Spleen (tissue), 11 donors: ENCODE measurements around the gene PIP5KL1. TPM values are rescaled to one million over a fixed set of nuclear protein-coding genes. Genes with fewer than 3 reads are reported as not detected.
"Not testable (repeated sequence)": the region's sequence is repeated elsewhere in the genome, so short reads cannot be mapped to it uniquely, and the experiment has no call there.

Experiments
- DNase-seq: peaks from one replicate; pipeline ENCODE4 v3.0.0-alpha.2; 2020
- H3K27ac ChIP-seq, 8 donors: fragments of 200-600 bp; sonication (generic) in 7 of 8; 1 replicate in 4 of 8; 2 replicates in 4 of 8; pipeline versions ENCODE4 v1.5.0 to v1.8.0; 2016 to 2021; ENCODE audit warnings: inconsistent platforms in 4 of 8, mild to moderate bottlenecking in 4 of 8, moderate library complexity in 1 of 8
- H3K27me3 ChIP-seq, 7 donors: fragments of 200-600 bp; sonication (generic) in 6 of 7; replicated peaks in 1 of 7; 1 replicate in 4 of 7; 2 replicates in 3 of 7; pipeline versions ENCODE4 v1.5.0 to v1.8.0; 2016 to 2021; ENCODE audit warnings: inconsistent platforms in 3 of 7, mild to moderate bottlenecking in 1 of 7
- H3K36me3 ChIP-seq, 6 donors: fragments of 200-600 bp; sonication (generic) in 5 of 6; 1 replicate in 4 of 6; 2 replicates in 2 of 6; pipeline versions ENCODE4 v1.5.0 to v1.8.0; 2016 to 2021; ENCODE audit warnings: inconsistent platforms in 2 of 6
- H3K4me1 ChIP-seq, 6 donors: fragments of 200-600 bp; sonication (generic) in 5 of 6; 1 replicate in 3 of 6; 2 replicates in 3 of 6; pipeline versions ENCODE4 v1.5.0 to v1.8.0; 2016 to 2021; ENCODE audit warnings: inconsistent platforms in 3 of 6
- H3K4me3 ChIP-seq, 8 donors: fragments of 200-600 bp; sonication (generic) in 7 of 8; 1 replicate in 4 of 8; 2 replicates in 4 of 8; pipeline versions ENCODE4 v1.5.0 to v1.8.0; 2016 to 2021; ENCODE audit warnings: inconsistent platforms in 4 of 8, mild to moderate bottlenecking in 4 of 8, moderate library complexity in 2 of 8
- H3K9me3 ChIP-seq, 8 donors: fragments of 200-600 bp; sonication (generic) in 7 of 8; 1 replicate in 4 of 8; 2 replicates in 4 of 8; pipeline versions ENCODE4 v1.5.0 to v1.8.0; 2016 to 2021; ENCODE audit warnings: inconsistent platforms in 4 of 8
- POLR2A ChIP-seq, 3 donors: fragments of 450-650 bp; IDR thresholded peaks; one replicate each; pipeline ENCODE4 v1.5.1; 2017; ENCODE audit warnings: antibody characterized with exemption in 3 of 3, mild to moderate bottlenecking in 1 of 3
- POLR2AphosphoS5 ChIP-seq, 3 donors: sonication (generic); formaldehyde crosslinking; IDR thresholded peaks; one replicate each; pipeline ENCODE4 v1.5.1; 2017; ENCODE audit warnings: antibody characterized with exemption in 3 of 3
- WGBS, 5 donors: extraction: QIAGEN DNeasy Blood & Tissue Kit in 3 of 5; methylation state at CpG; one replicate each; pipeline versions ENCODE4 v1.1.5 to v1.1.7; 2013 to 2018; 5-methylcytosine and 5-hydroxymethylcytosine counted together
- intact Hi-C: fragments of 100-400 bp; cut with DNase I; formaldehyde crosslinking; loops from one replicate; pipeline ENCODE4 v1.15.0; 2023; ENCODE audit warnings: low total_unique reads
- polyA plus RNA-seq, 3 donors: library from polyadenylated mRNA; stranded (reverse); fragments of 200-250 nt; gene quantifications; one replicate each; pipeline ENCODE4 v1.2.1, GENCODE V29; 2013
- total RNA-seq, 7 donors: library from RNA; depleted of rRNA in 3 of 7; stranded (reverse); fragments of >200 nt in 3 of 7; fragmentation: NEBNext Ultra II Directional in 4 of 7; extraction: Animal tissue kit (Norgen Biotek cat#: 25700) in 4 of 7; gene quantifications; one replicate each; pipeline versions ENCODE4 v1.1.0 to v1.2.1, GENCODE V29; 2016 to 2021
- TF ChIP-seq, protein P1 (sequence below), 11 experiments: fragments of 200-600 bp in 7 of 11; fragments of 450-650 bp in 4 of 11; sonication (generic) in 4 of 11; IDR thresholded peaks in 8 of 11; conservative IDR thresholded peaks in 3 of 11; 1 replicate in 7 of 11; 2 replicates in 4 of 11; pipeline versions ENCODE4 v1.4.0 to v1.8.0; 2016 to 2021; ENCODE audit warnings: antibody characterized with exemption in 11 of 11, inconsistent platforms in 4 of 11, mild to moderate bottlenecking in 1 of 11
- donor health status: healthy with polysubstance abuse.
- donor health status: DM: no; HTN: no; CAD: no; lungs with moderate emphysema.
- donor health status: DM: no; HTN: no; CAD: no.
- donor health status: Bipolar disorder and iron deficiency.
- donor health status: healthy.
- donor health status: DM: no; HTN: no; CAD: no.
- donor health status: DM: yes; HTN: yes; CAD: no.

The PIP5KL1 gene
- total and polyA plus RNA-seq, 10 donors = 0.13 to 3.6 (median 0.68) TPM; not detected in 2

DNA sequence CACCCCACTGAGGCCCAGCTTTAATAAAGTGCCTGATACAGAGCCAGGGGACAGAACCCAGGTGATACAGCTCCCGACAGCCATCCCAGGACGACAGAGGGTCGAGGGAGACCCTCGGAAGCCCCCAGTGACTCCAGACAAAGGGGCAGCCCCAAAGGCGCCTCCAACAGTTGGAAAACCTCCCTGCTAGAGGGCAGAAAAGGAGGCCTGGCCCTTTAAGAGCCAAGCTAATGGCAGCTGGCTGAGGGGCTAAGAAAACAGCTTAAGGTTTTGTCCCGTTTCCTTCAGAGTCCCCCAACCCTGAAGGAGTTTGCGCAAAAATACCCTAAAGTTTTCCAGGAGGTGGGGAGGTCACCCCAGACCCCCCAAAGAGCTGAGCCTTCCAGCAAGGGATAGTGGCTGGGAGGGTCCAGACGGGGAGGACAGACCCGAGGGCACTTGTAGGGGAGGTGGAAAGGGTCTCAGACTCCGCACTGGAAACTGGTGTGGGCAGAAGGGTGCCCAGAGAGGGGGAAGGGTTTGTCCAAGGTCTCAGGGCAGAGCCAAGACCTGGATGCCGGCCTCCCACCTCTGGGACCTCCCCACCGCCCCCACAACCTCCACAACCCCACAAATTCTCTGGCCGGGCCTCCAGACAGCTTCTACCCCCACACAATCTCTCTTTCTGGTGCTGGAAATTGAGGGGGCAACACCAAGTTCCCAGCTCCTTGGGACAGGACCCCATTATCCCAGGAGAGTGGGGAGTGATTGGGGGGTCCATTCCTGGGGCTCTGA is 44.9 kb downstream of the PIP5KL1 start:
- intact Hi-C loops = no loop called here
- Histone ChIP-seq H3K27me3 (no peaks in the 10 kb centered on the region), H3K4me3 (no peak overlapping the region), H3K9me3 (no peaks in the 10 kb centered on the region), H3K36me3 (peaks cover 5 to 78% (median 50%) of the 10 kb centered on the region in 6 donors), H3K27ac (peak overlapping the region in 4 of 8 donors; percentile 12 to 51 (median 33)), H3K4me1 (peaks cover 0 to 51% (median 29%) of the 10 kb centered on the region in 6 donors)
- peak; percentile 54 for DNase-seq
- WGBS, 5 donors = 69 to 86% (median 82%) methylated on average over 12 to 13 of the region's 13 CpGs
- no peak for TF ChIP-seq POLR2A (IDR thresholded peaks at IDR 0.05)
- TF ChIP-seq, protein P1, sequence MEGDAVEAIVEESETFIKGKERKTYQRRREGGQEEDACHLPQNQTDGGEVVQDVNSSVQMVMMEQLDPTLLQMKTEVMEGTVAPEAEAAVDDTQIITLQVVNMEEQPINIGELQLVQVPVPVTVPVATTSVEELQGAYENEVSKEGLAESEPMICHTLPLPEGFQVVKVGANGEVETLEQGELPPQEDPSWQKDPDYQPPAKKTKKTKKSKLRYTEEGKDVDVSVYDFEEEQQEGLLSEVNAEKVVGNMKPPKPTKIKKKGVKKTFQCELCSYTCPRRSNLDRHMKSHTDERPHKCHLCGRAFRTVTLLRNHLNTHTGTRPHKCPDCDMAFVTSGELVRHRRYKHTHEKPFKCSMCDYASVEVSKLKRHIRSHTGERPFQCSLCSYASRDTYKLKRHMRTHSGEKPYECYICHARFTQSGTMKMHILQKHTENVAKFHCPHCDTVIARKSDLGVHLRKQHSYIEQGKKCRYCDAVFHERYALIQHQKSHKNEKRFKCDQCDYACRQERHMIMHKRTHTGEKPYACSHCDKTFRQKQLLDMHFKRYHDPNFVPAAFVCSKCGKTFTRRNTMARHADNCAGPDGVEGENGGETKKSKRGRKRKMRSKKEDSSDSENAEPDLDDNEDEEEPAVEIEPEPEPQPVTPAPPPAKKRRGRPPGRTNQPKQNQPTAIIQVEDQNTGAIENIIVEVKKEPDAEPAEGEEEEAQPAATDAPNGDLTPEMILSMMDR (IDR thresholded peaks at IDR 0.05 in 8 of 11, conservative IDR thresholded peaks at IDR 0.05 in 3 of 11) = no peak
- no peak for TF ChIP-seq POLR2AphosphoS5 (IDR thresholded peaks at IDR 0.05)

DNA sequence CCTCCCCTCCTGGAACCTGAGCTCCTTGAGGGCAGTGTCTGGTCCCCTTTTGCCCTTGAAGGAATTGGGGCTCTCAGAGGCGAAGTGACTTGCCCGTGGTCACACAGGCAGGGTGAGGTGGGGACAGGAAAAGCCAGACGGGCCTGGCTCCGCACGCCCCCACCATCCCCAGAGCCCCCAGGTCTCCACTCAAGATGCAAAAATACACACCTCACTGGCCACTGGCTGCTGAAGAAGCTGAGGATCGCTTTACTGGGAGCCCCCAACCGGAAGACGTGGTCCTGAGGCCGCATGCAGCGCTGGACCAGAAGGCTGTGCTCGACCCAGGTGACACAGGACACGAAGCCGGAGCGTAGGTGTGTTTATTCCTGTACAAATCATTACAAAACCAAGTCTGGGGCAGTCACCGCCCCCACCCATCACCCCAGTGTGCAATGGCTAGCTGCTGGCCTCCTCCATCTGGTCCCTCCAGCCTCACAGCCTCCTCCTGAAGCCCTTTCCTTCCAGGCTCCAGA is 45.5 kb downstream of the PIP5KL1 start:
- Histone ChIP-seq H3K9me3 (no peaks in the 10 kb centered on the region), H3K27me3 (no peaks in the 10 kb centered on the region), H3K4me1 (peaks cover 0 to 58% (median 29%) of the 10 kb centered on the region in 6 donors), H3K4me3 (no peak overlapping the region), H3K36me3 (peaks cover 0 to 72% (median 43%) of the 10 kb centered on the region in 6 donors), H3K27ac (peak overlapping the region in 4 of 8 donors; percentile 13 to 51 (median 44))
- TF ChIP-seq POLR2AphosphoS5 (IDR thresholded peaks at IDR 0.05) (peak in 1 of 3 donors; percentile 2), POLR2A (IDR thresholded peaks at IDR 0.05) (no peak)
- TF ChIP-seq, protein P1 (IDR thresholded peaks at IDR 0.05 in 8 of 11, conservative IDR thresholded peaks at IDR 0.05 in 3 of 11) = no peak
- intact Hi-C loops = no loop called here
- DNase-seq = peak; percentile 56
- WGBS, 5 donors = 69 to 76% (median 73%) methylated on average over 15 of the region's 15 CpGs

DNA sequence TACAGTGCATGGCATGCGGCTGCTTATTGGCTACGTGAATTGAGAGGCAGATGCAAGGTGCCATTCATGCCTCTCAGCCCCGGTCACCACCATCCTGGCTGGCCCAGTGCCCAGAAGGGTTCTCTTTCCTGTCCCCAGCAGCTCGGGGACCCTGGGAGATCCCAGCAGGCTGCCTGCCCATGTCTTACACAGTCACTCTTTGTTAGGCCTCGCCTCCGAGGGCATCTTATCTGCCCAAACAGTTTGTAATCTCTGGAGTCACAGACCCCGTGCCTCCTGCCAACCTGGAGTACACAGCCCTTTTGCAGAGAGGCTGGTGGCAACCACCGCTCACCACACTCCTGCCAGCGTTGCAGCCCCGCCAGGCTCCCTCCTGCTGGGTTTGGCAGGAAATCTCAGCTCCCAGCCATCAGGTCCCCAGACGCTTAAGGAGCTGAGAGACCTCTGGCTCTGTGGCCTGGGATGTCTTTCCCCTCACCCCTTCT is 46.1 kb downstream of the PIP5KL1 start:
- H3K9me3 ChIP-seq = no peaks in the 10 kb centered on the region
- peaks cover 0 to 66% (median 39%) of the 10 kb centered on the region in 6 donors for H3K36me3 ChIP-seq
- DNase-seq = peak; percentile 68
- H3K4me1 ChIP-seq = peaks cover 0 to 64% (median 29%) of the 10 kb centered on the region in 6 donors
- H3K4me3 ChIP-seq = no peak overlapping the region
- intact Hi-C loops = no loop called here
- H3K27me3 ChIP-seq = no peaks in the 10 kb centered on the region
- H3K27ac ChIP-seq = peak overlapping the region in 4 of 8 donors; percentile 13 to 51 (median 44)
- 29 to 46% (median 35%) methylated on average over 8 to 11 of the region's 11 CpGs for WGBS, 5 donors
- TF ChIP-seq, protein P1 (IDR thresholded peaks at IDR 0.05 in 8 of 11, conservative IDR thresholded peaks at IDR 0.05 in 3 of 11) = no peak
- peak in 2 of 3 donors; percentile 6 to 52 for TF ChIP-seq POLR2AphosphoS5 (IDR thresholded peaks at IDR 0.05)

DNA sequence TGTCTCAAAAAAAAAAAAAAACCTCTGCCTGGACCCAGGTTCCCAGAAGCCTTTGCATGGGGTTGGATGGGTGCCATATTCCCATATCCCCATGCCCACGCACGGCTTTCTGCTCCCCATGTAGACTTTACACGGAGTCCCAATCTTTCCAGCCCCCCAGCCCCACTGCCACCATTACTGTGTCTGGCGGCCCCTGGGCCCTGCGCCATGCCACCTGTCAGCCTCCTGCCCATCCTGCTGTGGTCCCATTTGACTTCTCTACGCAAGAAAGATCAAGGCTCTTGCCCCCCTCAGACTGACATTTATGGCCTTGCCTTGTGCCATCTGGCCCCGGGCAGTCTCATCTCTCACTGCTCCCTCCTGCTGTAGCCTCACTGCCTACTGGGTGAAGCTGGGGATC is 46.6 kb downstream of the PIP5KL1 start:
- DNase-seq = no peak
- Histone ChIP-seq H3K4me1 (peaks cover 0 to 67% (median 29%) of the 10 kb centered on the region in 6 donors), H3K36me3 (peaks cover 0 to 61% (median 39%) of the 10 kb centered on the region in 6 donors), H3K27ac (peak overlapping the region in 3 of 8 donors; percentile 38 to 51 (median 51)), H3K9me3 (no peaks in the 10 kb centered on the region), H3K4me3 (no peak overlapping the region), H3K27me3 (no peaks in the 10 kb centered on the region)
- TF ChIP-seq POLR2A (IDR thresholded peaks at IDR 0.05) (no peak), POLR2AphosphoS5 (IDR thresholded peaks at IDR 0.05) (no peak)
- TF ChIP-seq, protein P1 (IDR thresholded peaks at IDR 0.05 in 8 of 11, conservative IDR thresholded peaks at IDR 0.05 in 3 of 11) = no peak
- WGBS, 5 donors = 70 to 83% (median 78%) methylated on average over 6 to 7 of the region's 7 CpGs
- intact Hi-C loops = no loop called here

DNA sequence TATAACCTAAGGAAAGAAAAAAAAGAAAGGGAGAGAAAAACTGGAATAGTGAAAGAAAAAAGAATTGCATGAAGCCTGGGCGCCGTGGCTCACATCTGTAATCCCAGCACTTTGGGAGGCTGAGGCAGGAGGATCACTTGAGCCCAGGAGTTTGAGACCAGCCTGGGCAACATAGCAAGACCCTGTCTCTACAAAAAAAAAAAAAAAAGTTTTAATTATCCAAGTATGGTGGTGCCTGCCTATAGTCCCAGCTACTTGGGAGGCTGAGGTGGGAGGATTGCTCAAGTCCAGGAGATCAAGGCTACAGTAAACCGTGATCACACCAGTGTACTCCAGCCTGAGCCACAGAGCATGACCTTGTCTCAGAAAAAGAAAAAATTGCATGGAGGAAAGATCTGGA is 48.9 kb downstream of the PIP5KL1 start:
- H3K4me1 ChIP-seq = peaks cover 8 to 84% (median 47%) of the 10 kb centered on the region in 6 donors
- 74 to 90% (median 86%) methylated on average over 3 of the region's 3 CpGs for WGBS, 5 donors
- peaks cover 0 to 39% (median 17%) of the 10 kb centered on the region in 6 donors for H3K36me3 ChIP-seq
- H3K27ac ChIP-seq = peak overlapping the region in 1 of 8 donors; percentile 34
- H3K4me3 ChIP-seq, intact Hi-C loops, DNase-seq, H3K9me3 ChIP-seq: not testable (repeated sequence)
- peaks cover 0 to 17% (median 4%) of the 10 kb centered on the region in 7 donors for H3K27me3 ChIP-seq
